GM18909 (cell line): Measurements from ENCODE around the gene NDUFA7.
"Not testable (repeated sequence)": the region's sequence is repeated elsewhere in the genome, so short reads cannot be mapped to it uniquely, and the experiment has no call there.

Source experiments
- ATAC-seq: cut with Tn5 transposase; IDR thresholded peaks from one replicate; pipeline ENCODE4 v1.9.1; 2021; ENCODE audit warnings: mild to moderate bottlenecking; ENCODE audit not compliant: unreplicated experiment, poor library complexity

Gene NDUFA7

DNA sequence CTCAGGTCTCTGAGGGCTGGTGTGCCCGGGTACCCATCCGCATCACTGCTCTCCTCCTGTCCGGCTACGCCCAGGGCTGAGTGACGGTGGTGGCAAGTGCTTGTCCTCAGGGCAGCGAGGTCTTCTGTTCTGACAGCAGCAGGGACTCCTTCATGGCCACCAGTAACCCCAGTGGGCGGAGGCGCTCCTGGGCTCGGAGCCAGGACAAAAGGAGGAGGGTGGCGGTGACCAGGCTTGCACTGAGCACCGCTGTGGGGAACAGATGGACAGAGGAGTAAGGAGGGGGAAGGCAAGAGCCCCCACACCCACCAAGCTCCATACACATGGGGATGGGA lies 18.9 kb downstream of the NDUFA7 start:
- no peak for ATAC-seq

- not testable (repeated sequence) for ATAC-seq
Observed at GRCh38 chr19:8291337-8291736, 29.8 kb downstream of the NDUFA7 start.

DNA sequence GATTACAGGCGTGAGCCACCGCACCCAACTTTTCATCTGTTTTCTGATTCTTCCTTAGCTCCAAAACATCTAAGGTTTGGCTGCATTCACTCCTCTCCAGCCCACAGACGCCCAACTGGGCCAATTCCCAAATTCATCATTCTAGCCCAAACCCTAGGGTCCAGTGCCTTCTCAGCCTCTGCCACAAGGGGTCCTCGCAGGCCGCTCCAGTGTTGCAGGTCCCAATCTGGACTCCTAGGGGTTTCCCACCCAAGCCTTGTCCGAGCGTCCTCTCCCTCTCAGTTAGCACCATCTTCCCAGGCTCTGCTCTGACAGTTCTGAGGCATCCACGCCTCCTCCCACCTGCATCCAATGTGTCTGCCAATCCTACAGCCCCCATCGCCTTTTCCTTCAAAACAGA lies 44.7 kb downstream of the NDUFA7 start:
- not testable (repeated sequence) for ATAC-seq

DNA sequence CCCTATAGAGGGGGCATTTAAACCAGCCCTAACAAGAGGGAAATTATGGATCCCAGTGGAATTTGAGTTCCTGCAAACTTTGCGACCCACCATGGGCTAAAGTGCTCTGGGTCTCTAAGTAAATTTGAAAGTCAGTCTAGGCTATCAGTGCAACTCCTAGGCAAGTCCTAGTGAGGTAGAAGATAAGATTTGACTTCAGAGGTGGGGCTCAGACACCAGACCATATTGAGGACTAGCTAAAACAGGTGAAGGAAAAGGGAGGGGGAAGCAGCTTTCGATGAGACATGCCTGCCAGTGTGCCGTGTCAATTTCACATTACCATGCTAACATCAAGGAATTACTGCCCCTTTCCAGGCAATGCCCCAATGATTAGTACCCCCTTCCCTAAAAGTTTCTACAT lies 51.5 kb downstream of the NDUFA7 start:
- ATAC-seq, result no peak

DNA sequence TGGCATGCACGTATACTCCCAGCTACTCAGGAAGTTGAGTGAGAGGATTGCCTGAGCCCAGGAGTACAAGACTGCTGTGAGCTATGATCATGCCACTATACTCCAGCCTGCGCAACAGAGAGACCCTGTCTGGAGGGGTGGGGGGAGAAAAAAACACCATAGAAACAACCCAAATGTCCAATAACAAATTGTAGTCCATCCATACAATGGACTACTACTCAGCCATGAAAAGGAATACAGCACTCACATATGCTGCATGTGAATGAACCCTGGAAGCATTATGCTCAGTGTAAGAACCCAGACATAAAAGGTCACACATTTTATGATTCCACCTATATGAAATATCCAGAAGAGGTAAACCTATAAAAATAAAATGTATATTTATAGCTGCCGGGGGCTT lies 55.3 kb downstream of the NDUFA7 start:
- no peak for ATAC-seq

DNA sequence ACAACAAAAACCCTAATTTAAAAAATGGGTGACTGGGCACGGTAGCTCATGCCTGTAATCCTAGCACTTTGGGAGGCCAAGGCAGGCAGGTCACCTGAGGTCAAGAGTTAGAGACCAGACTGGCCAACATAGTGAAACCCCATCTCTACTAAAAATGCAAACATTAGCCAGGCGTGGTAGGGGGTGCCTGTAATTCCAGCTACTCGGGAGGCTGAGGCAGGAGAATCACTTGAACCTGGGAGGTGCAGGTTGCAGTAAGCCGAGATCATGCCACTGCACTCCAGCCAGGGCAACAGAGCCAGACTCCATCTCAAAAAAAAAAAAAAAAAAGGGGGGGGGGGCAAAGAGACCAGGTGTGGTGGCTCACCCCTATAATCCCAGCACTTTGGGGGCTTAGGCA lies 56.9 kb downstream of the NDUFA7 start:
- not testable (repeated sequence) for ATAC-seq

DNA sequence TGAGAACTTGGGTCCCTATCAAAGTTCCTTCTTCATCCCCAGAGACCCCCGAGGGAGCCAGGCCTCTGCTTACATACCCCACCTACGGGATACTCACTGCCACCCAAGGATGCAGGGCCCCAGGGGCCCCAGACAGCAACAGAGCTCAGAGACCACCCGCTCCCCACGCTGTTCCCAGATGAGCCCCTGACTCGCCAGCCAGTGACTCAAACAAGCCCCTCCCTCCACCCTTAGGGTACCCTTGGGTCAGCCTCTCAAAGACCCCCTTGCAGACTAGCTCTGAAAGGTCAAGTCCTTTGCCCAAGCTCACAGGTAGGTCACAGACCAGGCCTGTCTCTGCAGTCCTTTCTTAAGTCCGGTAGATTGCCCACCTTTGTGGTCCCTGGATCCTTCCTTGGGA lies 58.7 kb downstream of the NDUFA7 start:
- ATAC-seq, result no peak

DNA sequence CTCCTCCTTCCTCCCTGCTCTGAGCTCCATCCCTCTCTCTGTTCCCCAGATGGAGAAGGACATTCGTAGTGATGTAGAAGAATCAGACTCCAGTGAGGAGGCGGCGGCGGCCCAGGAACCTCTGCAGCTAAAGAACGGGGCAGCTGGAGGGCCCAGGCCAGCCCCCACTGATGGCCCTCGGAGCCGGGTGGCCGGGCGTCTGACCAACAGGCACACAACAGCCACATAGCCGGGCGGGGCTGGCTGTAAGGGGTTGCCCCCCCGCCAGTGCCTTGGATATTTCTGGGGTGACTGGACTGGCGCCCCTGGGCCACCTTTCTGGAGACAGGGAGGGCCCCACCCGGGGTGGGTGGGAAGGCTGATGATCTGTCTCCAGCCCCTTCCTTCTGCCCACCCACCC lies 59.3 kb downstream of the NDUFA7 start:
- ATAC-seq, result no peak

- ATAC-seq, result no peak
Observed at GRCh38 chr19:8261347-8261746, 59.8 kb downstream of the NDUFA7 start.
